ENCODE measurements around the gene EIPR1.

- TF ChIP-seq CTCF (conservative IDR thresholded peaks at IDR 0.05 in 1 of 2, IDR thresholded peaks at IDR 0.05 in 1 of 2; ENCODE audit: extremely low read depth in 1 of 2, insufficient read depth in 1 of 2, low read depth in 1 of 2, low read length in 2 of 2) (no peak), EZH2 (IDR thresholded peaks at IDR 0.05; ENCODE audit: borderline replicate concordance, low read length) (no peak)
Measured at GRCh38 chr2:3296182-3296972, 81.2 kb downstream of the EIPR1 start.

Measured in mammary epithelial cell (primary cell).